B cell (primary cell): ENCODE data around the gene PIP5KL1. TPM values are rescaled to one million over a fixed set of nuclear protein-coding genes. Genes with fewer than 3 reads are reported as not detected.

ENCODE experiments used
- ATAC-seq: fragments of 200-7000 bp; cut with Tn5 transposase; one replicate; pipeline ENCODE4 v1.10.0; 2021; ENCODE audit warnings: low read depth, mild to moderate bottlenecking, moderate number of reproducible peaks, moderate library complexity
- CTCF ChIA-PET: fragments of 350-600 bp; sonication (Branson Sonifier 250); formaldehyde crosslinking; loops from one replicate; lab custom pipeline; 2021; ENCODE audit warnings: antibody characterized with exemption, inconsistent platforms; lab: Charles Lee
- POLR2A ChIA-PET: fragments of 350-600 bp; sonication (Branson Sonifier 250); formaldehyde crosslinking; loops from one replicate; lab custom pipeline; 2021; ENCODE audit warnings: antibody characterized with exemption; lab: Charles Lee
- DNase-seq: peaks from one replicate; pipeline ENCODE4 v3.0.0; 2013
- H2AFZ ChIP-seq: 2 replicates; pipeline ENCODE4 v1.6.1; 2012; ENCODE audit warnings: mild to moderate bottlenecking, low read depth, low read length; ENCODE audit not compliant: insufficient read depth, poor library complexity, severe bottlenecking
- H3K27ac ChIP-seq, 2 donors: 1 replicate in 1 of 2; 2 replicates in 1 of 2; pipeline ENCODE4 v1.5.1; 2012 to 2013; ENCODE audit warnings: low read length in 2 of 2, mild to moderate bottlenecking in 2 of 2, moderate library complexity in 1 of 2
- H3K27me3 ChIP-seq, 4 experiments: fragments of 200-600 bp in 1 of 4; sonication (generic) in 1 of 4; replicated peaks in 1 of 4; 1 replicate in 2 of 4; 2 replicates in 2 of 4; pipeline versions ENCODE4 v1.6.1 to v1.7.0; 2013 to 2016; ENCODE audit warnings: low read length in 3 of 4, mild to moderate bottlenecking in 2 of 4, mixed read lengths in 1 of 4, moderate library complexity in 1 of 4; ENCODE audit not compliant: insufficient read depth in 4 of 4, control insufficient read depth in 3 of 4; ENCODE audit errors: control extremely low read depth in 1 of 4
- H3K36me3 ChIP-seq, 2 experiments: replicated peaks in 1 of 2; 1 replicate in 1 of 2; 2 replicates in 1 of 2; pipeline versions ENCODE4 v1.6.1 to v1.7.1; 2013; ENCODE audit warnings: low read length in 1 of 2; ENCODE audit not compliant: insufficient read depth in 2 of 2, control insufficient read depth in 1 of 2; ENCODE audit errors: control extremely low read depth in 1 of 2, extremely low read depth in 1 of 2
- H3K4me1 ChIP-seq, 2 donors: fragments of 200-600 bp in 1 of 2; sonication (generic) in 1 of 2; 1 replicate in 1 of 2; 2 replicates in 1 of 2; pipeline versions ENCODE4 v1.5.1 to v1.6.1; 2013 to 2017; ENCODE audit warnings: low read length in 2 of 2; ENCODE audit not compliant: control insufficient read depth in 2 of 2, insufficient read depth in 2 of 2
- H3K4me2 ChIP-seq: replicated peaks from 2 replicates; pipeline ENCODE3; 2012; ENCODE audit warnings: mild to moderate bottlenecking, low read depth, low read length; ENCODE audit not compliant: poor library complexity, severe bottlenecking
- H3K4me3 ChIP-seq, 5 experiments: fragments of 200-600 bp in 1 of 5; sonication (generic) in 1 of 5; 1 replicate in 3 of 5; 2 replicates in 2 of 5; pipeline versions ENCODE4 v1.5.1 to v1.7.0; 2011 to 2016; ENCODE audit warnings: low read length in 4 of 5, mild to moderate bottlenecking in 4 of 5, low read depth in 2 of 5, control low read depth in 1 of 5, moderate library complexity in 1 of 5; ENCODE audit not compliant: insufficient read depth in 1 of 5; ENCODE audit errors: control extremely low read depth in 1 of 5, extremely low read depth in 1 of 5
- H3K79me2 ChIP-seq: fragments of 200-600 bp; sonication (generic); one replicate; pipeline ENCODE4 v1.6.0; 2016; ENCODE audit warnings: low read length; ENCODE audit not compliant: control insufficient read depth, insufficient read depth
- H3K9ac ChIP-seq: fragments of 200-600 bp; sonication (generic); 2 replicates; pipeline ENCODE4 v1.6.1; 2017; ENCODE audit warnings: mild to moderate bottlenecking, low read length, moderate library complexity
- H3K9me3 ChIP-seq, 3 donors: one replicate each; pipeline versions ENCODE4 v1.6.1 to v1.7.1; 2013; ENCODE audit warnings: low read length in 2 of 3; ENCODE audit not compliant: control insufficient read depth in 2 of 3, insufficient read depth in 1 of 3; ENCODE audit errors: control extremely low read depth in 1 of 3
- H4K20me1 ChIP-seq: 2 replicates; pipeline ENCODE4 v1.6.0; 2012; ENCODE audit warnings: mild to moderate bottlenecking, low read length; ENCODE audit not compliant: insufficient read depth, control insufficient read depth, poor library complexity, severe bottlenecking
- H3K27ac Mint-ChIP-seq: one replicate; pipeline ENCODE4 v1.8.0; 2021; ENCODE audit warnings: mixed read lengths
- H3K27me3 Mint-ChIP-seq: one replicate; pipeline ENCODE4 v1.8.0; 2021; ENCODE audit warnings: mixed read lengths
- H3K4me1 Mint-ChIP-seq: one replicate; pipeline ENCODE4 v1.8.0; 2021; ENCODE audit warnings: mixed read lengths
- H3K4me3 Mint-ChIP-seq: one replicate; pipeline ENCODE4 v1.8.0; 2021; ENCODE audit warnings: mixed read lengths
- H3K9me3 Mint-ChIP-seq: one replicate; pipeline ENCODE4 v1.8.0; 2022; ENCODE audit warnings: mixed read lengths; ENCODE audit not compliant: insufficient read depth
- EZH2 ChIP-seq: IDR thresholded peaks from 2 replicates; pipeline ENCODE4 v1.6.1; 2012; ENCODE audit warnings: borderline replicate concordance, low read depth, mild to moderate bottlenecking, moderate library complexity, low read length; ENCODE audit not compliant: insufficient read depth, poor library complexity, severe bottlenecking
- WGBS: methylation state at CpG from one replicate; pipeline ENCODE4 v1.1.5; 2013; ENCODE audit warnings: missing lambda C conversion rate; ENCODE audit not compliant: insufficient coverage; 5-methylcytosine and 5-hydroxymethylcytosine counted together
- intact Hi-C: fragments of 100-400 bp; cut with micrococcal nuclease; formaldehyde crosslinking; loops from one replicate; pipeline ENCODE4 v1.10.0; 2022
- polyA plus RNA-seq: library from polyadenylated mRNA; depleted of rRNA; stranded (reverse); fragments of >200 nt; gene quantifications from 2 replicates; pipeline ENCODE4 v1.2.3, GENCODE V29; 2012
- total RNA-seq, 2 donors: library from RNA; stranded (reverse); fragments of 120-200 nt in 1 of 2; gene quantifications; 1 replicate in 1 of 2; 2 replicates in 1 of 2; pipeline versions ENCODE4 v1.2.3 to v1.2.4, GENCODE V29; 2013 to 2022
- TF ChIP-seq, protein P1 (sequence below): fragments of 200-600 bp; IDR thresholded peaks from one replicate; pipeline ENCODE4 v1.8.0; 2022; ENCODE audit warnings: antibody characterized with exemption, mild to moderate bottlenecking

Gene PIP5KL1
- total and polyA plus RNA-seq, 2 donors (not counting 1 experiment from before 2014, with no cell fraction given), result 0.75 to 1.4 TPM

DNA sequence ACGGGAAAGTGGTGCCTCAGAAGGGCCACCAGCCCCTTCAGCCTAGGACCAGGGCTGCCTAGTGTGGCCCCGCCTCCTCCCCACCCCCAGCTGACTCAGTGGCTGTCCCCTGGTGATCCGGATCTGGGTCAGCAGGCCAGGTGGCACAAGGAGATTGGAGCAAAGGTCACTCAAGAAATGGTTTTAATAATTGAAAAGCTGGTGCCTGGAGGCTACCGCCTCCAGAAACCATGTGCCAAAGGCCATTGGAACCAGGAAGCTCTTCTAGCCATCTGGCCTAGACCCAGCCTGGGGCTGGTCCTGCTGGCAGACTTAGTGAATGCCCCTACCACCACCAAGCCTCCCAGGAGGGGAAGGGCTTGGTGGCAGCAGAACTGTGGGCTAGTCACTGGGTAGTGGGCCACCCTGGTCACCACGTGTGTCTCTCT is 15.2 kb downstream of the PIP5KL1 start:
- H3K4me3 Mint-ChIP-seq, result peak overlapping the region; percentile 94
- POLR2A ChIA-PET, result interaction anchor here (0.6 to 6.4 kb wide), 8 partner anchors 14 to 271 kb away, joined by 3 to 228 read pairs (median 6); partner anchors contain the start of genes ST6GALNAC6 and TOR2A
- Histone ChIP-seq H3K4me3 (peak overlapping the region in 4 of 5 experiments; percentile 4 to 93 (median 27)), H3K9me3 (no peaks in the 10 kb centered on the region), H3K27ac (peak overlapping the region; percentile 89 to 91), H3K79me2 (peaks cover 68% of the 10 kb centered on the region), H2AFZ (peak overlapping the region; percentile 39), H4K20me1 (no peaks in the 10 kb centered on the region), H3K4me1 (peaks cover 42 to 83% of the 10 kb centered on the region in 2 donors), H3K36me3 (peaks cover 0 to 37% of the 10 kb centered on the region in 2 experiments), H3K9ac (peak overlapping the region; percentile 97), H3K27me3 (no peaks in the 10 kb centered on the region), H3K4me2 (peak overlapping the region; percentile 100)
- peak overlapping the region; percentile 98 for H3K27ac Mint-ChIP-seq
- DNase-seq (no peak), ATAC-seq (no peak)
- TF ChIP-seq, protein P1, sequence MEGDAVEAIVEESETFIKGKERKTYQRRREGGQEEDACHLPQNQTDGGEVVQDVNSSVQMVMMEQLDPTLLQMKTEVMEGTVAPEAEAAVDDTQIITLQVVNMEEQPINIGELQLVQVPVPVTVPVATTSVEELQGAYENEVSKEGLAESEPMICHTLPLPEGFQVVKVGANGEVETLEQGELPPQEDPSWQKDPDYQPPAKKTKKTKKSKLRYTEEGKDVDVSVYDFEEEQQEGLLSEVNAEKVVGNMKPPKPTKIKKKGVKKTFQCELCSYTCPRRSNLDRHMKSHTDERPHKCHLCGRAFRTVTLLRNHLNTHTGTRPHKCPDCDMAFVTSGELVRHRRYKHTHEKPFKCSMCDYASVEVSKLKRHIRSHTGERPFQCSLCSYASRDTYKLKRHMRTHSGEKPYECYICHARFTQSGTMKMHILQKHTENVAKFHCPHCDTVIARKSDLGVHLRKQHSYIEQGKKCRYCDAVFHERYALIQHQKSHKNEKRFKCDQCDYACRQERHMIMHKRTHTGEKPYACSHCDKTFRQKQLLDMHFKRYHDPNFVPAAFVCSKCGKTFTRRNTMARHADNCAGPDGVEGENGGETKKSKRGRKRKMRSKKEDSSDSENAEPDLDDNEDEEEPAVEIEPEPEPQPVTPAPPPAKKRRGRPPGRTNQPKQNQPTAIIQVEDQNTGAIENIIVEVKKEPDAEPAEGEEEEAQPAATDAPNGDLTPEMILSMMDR, result no peak
- no peak for TF ChIP-seq EZH2
- H3K4me1 Mint-ChIP-seq, result peaks cover 74% of the 10 kb centered on the region
- H3K9me3 Mint-ChIP-seq, result no peaks in the 10 kb centered on the region
- WGBS, result 48% methylated on average over 3 of the region's 5 CpGs
- CTCF ChIA-PET, result interaction anchor here (0.9 to 17.3 kb wide), 6 partner anchors 11 to 180 kb away, joined by 3 to 237 read pairs (median 18); partner anchors contain the start of genes SH2D3C and TOR2A
- no peaks in the 10 kb centered on the region for H3K27me3 Mint-ChIP-seq
- intact Hi-C loops, result loop anchor here (5.0 kb wide), 1 partner anchor 303 kb away; the partner anchor contains the start of gene STXBP1

DNA sequence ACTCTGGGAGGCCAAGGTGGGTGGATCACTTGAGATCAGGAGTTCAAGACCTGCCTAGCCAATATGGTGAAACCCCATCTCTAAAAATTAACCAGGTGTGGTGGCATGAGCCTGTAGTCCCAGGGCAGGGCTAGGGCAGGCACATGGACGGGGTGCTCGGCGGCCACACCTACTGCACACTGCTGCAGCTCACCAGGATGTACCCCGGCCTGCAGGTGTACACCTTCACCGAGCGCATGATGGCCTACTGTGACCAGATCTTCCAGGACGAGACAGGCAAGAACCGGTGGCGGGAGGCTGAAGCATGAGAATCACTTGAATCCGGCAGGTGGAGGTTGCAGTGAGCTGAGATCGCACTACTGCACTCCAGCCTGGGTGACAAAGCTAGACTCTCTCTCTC is 16.9 kb downstream of the PIP5KL1 start:
- Mint-ChIP-seq H3K4me1 (peaks cover 68% of the 10 kb centered on the region), H3K27me3 (no peaks in the 10 kb centered on the region), H3K9me3 (no peaks in the 10 kb centered on the region), H3K27ac (peak overlapping the region; percentile 67), H3K4me3 (peak overlapping the region; percentile 44)
- DNase-seq, result peak; percentile 14
- peaks cover 58% of the 10 kb centered on the region for H3K79me2 ChIP-seq
- no peak overlapping the region for H3K9ac ChIP-seq
- H3K36me3 ChIP-seq, result peaks cover 0 to 49% of the 10 kb centered on the region in 2 experiments
- no peak for ATAC-seq
- H3K27ac ChIP-seq, result no peak overlapping the region
- CTCF ChIA-PET, result interaction anchor here (1.4 to 17.3 kb wide), 3 partner anchors 8 to 46 kb away, joined by 5 to 237 read pairs (median 81); no protein-coding TSS in a partner anchor
- no peak for TF ChIP-seq EZH2
- TF ChIP-seq, protein P1, result no peak
- POLR2A ChIA-PET, result interaction anchor here (1.1 to 6.4 kb wide), 3 partner anchors 12 to 112 kb away, joined by 3 to 228 read pairs (median 6); partner anchors contain the start of gene ST6GALNAC6
- no peak overlapping the region for H3K4me3 ChIP-seq
- intact Hi-C loops, result no loop called here
- no peaks in the 10 kb centered on the region for H3K9me3 ChIP-seq
- H4K20me1 ChIP-seq, result no peaks in the 10 kb centered on the region
- WGBS, result 97% methylated on average over 11 of the region's 11 CpGs
- no peaks in the 10 kb centered on the region for H3K27me3 ChIP-seq
- H3K4me1 ChIP-seq, result peaks cover 37 to 74% of the 10 kb centered on the region in 2 donors
- no peak overlapping the region for H2AFZ ChIP-seq
- H3K4me2 ChIP-seq, result no peak overlapping the region
